Vagina (tissue), 2 donors: ENCODE data around the gene SPOCK3.

Source experiments
- CTCF ChIP-seq, 3 experiments: fragments of 450-650 bp in 2 of 3; fragments of 200-600 bp in 1 of 3; sonication (generic) in 1 of 3; IDR thresholded peaks; one replicate each; pipeline ENCODE4 v1.5.1; 2017 to 2019; ENCODE audit warnings: antibody characterized with exemption in 3 of 3, mild to moderate bottlenecking in 2 of 3, moderate library complexity in 2 of 3
- POLR2A ChIP-seq, 2 donors: fragments of 450-650 bp; IDR thresholded peaks; one replicate each; pipeline ENCODE4 v1.6.1; 2017; ENCODE audit warnings: antibody characterized with exemption in 2 of 2, mild to moderate bottlenecking in 2 of 2, moderate library complexity in 2 of 2

- TF ChIP-seq POLR2A (IDR thresholded peaks at IDR 0.05) (no peak), CTCF (IDR thresholded peaks at IDR 0.05) (no peak)
Measured at GRCh38 chr4:166875821-166876220, 358.5 kb downstream of the SPOCK3 start.
